Rectal smooth muscle tissue (tissue), 1 donor: ENCODE data around the gene ITGA6.

Experiments
- H3K27ac ChIP-seq: one replicate; pipeline ENCODE4 v1.7.0; 2013; ENCODE audit warnings: low read depth, low read length, inconsistent platforms
- H3K27me3 ChIP-seq: one replicate; pipeline ENCODE4 v1.7.0; 2013; ENCODE audit warnings: low read length; ENCODE audit not compliant: control insufficient read depth, insufficient read depth
- H3K36me3 ChIP-seq: one replicate; pipeline ENCODE4 v1.7.0; 2013; ENCODE audit warnings: low read length; ENCODE audit not compliant: control insufficient read depth, insufficient read depth
- H3K4me1 ChIP-seq: one replicate; pipeline ENCODE4 v1.7.0; 2013; ENCODE audit warnings: low read length; ENCODE audit not compliant: control insufficient read depth, insufficient read depth
- H3K4me3 ChIP-seq: one replicate; pipeline ENCODE4 v1.7.0; 2013; ENCODE audit warnings: low read length
- H3K9ac ChIP-seq: one replicate; pipeline ENCODE4 v1.7.0; 2013; ENCODE audit warnings: low read length

Gene ITGA6

DNA sequence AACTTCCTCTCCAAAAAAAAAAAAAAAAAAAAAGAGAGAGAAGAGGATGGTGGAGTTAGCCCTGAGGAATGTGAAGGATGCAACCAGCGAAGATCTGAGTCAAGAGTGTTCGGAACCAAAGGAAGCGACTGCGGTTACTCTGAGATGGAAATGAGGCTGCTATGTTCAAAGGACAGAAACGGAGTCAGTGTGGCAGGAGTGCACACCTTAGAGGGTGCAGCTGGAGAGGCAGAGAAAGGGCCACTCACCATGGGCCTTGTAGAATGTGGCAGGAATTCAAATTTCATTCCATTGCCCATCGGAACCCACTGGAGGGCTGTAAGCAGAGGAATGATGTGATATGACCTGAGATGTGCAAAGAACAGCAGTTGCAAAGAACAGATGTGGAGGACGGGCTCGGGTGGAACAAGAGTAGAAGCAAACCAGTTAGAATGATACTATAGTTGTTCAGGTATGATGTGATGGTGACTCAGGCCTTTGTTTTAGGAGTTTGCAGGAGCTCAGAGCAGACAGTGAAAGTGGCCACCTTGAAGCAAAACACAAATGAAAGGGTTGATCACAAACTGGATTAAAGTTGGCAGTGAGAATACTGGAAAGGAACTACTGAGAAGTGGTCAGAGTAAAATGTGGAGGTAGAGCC is 22.6 kb downstream of the ITGA6 start:
- Histone ChIP-seq H3K9ac (no peak overlapping the region), H3K36me3 (no peaks in the 10 kb centered on the region), H3K27me3 (no peaks in the 10 kb centered on the region), H3K4me3 (no peak overlapping the region), H3K4me1 (no peaks in the 10 kb centered on the region), H3K27ac (no peak overlapping the region)

- no peak overlapping the region for H3K4me3 ChIP-seq
- H3K4me1 ChIP-seq = no peaks in the 10 kb centered on the region
- no peak overlapping the region for H3K27ac ChIP-seq
- H3K36me3 ChIP-seq = no peaks in the 10 kb centered on the region
- no peaks in the 10 kb centered on the region for H3K27me3 ChIP-seq
- H3K9ac ChIP-seq = no peak overlapping the region
These were observed 24.5 kb downstream of the ITGA6 start for GRCh38 chr2:172451923-172452322.

DNA sequence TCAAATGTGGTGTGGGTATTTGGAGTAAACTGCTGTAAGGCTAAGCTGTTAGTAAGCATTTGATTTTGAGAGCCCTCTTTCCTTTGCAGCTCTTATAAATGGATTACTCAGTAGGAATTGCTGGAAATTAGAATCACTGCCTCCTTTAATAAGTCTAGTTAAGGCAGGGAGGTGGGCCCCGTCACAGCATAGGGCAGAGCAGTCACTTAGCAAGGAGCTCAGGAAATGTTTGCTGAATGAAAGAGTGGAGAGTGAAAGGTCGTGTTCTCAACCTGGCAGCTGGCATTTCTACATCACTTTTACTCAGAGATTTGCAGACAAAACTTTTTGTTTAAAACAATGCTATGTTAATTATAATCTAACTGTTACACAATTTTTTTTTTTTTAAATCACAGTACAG is 25.5 kb downstream of the ITGA6 start:
- Histone ChIP-seq H3K27ac (no peak overlapping the region), H3K27me3 (no peaks in the 10 kb centered on the region), H3K4me3 (no peak overlapping the region), H3K9ac (no peak overlapping the region), H3K4me1 (no peaks in the 10 kb centered on the region), H3K36me3 (no peaks in the 10 kb centered on the region)

GRCh38 chr2:172454404-172455120 is 27.2 kb downstream of the ITGA6 start:
- H3K4me1 ChIP-seq = no peaks in the 10 kb centered on the region
- H3K36me3 ChIP-seq = no peaks in the 10 kb centered on the region
- H3K27me3 ChIP-seq = no peaks in the 10 kb centered on the region
- H3K9ac ChIP-seq = no peak overlapping the region
- H3K4me3 ChIP-seq = no peak overlapping the region
- H3K27ac ChIP-seq = no peak overlapping the region

GRCh38 chr2:172455121-172455515 is 27.7 kb downstream of the ITGA6 start:
- H3K4me1 ChIP-seq = no peaks in the 10 kb centered on the region
- no peaks in the 10 kb centered on the region for H3K27me3 ChIP-seq
- no peak overlapping the region for H3K9ac ChIP-seq
- no peak overlapping the region for H3K27ac ChIP-seq
- no peak overlapping the region for H3K4me3 ChIP-seq
- no peaks in the 10 kb centered on the region for H3K36me3 ChIP-seq

GRCh38 chr2:172456002-172456401 is 28.6 kb downstream of the ITGA6 start:
- no peaks in the 10 kb centered on the region for H3K36me3 ChIP-seq
- no peaks in the 10 kb centered on the region for H3K4me1 ChIP-seq
- no peaks in the 10 kb centered on the region for H3K27me3 ChIP-seq
- H3K4me3 ChIP-seq = no peak overlapping the region
- no peak overlapping the region for H3K27ac ChIP-seq
- H3K9ac ChIP-seq = no peak overlapping the region

DNA sequence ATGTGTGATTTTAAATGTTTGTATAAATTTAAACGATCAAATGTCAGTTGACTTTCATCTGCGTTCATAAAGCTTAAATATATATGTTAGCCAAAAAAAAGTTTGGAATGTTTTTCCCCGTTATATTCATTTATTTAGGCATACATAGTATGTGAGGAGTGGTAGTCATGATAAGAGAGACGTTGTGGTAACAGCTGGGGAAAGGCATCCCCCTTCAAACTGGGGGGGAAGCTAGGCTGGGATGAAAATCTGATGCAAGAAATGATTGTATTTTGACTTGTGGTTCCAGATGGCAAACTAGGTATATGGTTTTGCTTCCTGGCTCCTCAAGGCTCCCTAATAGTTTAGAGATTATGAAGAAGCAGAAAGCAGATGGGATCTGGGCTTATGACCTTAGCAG is 30.1 kb downstream of the ITGA6 start:
- H3K36me3 ChIP-seq = no peaks in the 10 kb centered on the region
- no peak overlapping the region for H3K27ac ChIP-seq
- no peak overlapping the region for H3K9ac ChIP-seq
- H3K4me1 ChIP-seq = no peaks in the 10 kb centered on the region
- no peak overlapping the region for H3K4me3 ChIP-seq
- no peaks in the 10 kb centered on the region for H3K27me3 ChIP-seq

DNA sequence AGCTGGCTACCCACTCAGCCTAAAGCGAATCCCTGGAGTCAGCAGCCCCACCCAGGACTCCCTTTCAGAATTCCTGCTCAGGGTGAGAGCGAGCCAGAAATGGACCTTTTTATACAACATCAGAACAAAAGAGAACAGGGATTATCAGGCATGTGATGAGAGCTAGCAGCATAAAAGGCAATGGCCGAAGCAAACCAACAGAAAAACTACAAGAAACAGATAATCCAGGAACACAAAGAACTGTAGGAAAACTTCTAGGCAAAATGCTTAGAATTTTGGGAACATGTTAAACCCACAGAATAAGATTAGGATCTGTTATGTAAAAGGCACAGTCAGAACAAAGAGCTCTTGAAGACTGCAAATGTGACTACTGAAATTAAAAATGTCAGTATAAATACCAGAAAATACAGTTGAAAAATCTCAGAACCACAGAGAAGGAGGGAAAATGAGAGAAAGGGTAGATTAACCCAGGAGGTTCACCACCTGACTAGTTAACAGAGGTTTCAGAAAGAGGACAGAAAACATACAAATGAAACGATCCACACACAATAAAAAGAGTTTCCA is 31.3 kb downstream of the ITGA6 start:
- Histone ChIP-seq H3K9ac (no peak overlapping the region), H3K27me3 (no peaks in the 10 kb centered on the region), H3K27ac (no peak overlapping the region), H3K36me3 (no peaks in the 10 kb centered on the region), H3K4me3 (no peak overlapping the region), H3K4me1 (no peaks in the 10 kb centered on the region)

- Histone ChIP-seq H3K36me3 (no peaks in the 10 kb centered on the region), H3K4me3 (no peak overlapping the region), H3K27ac (no peak overlapping the region), H3K9ac (no peak overlapping the region), H3K27me3 (no peaks in the 10 kb centered on the region), H3K4me1 (no peaks in the 10 kb centered on the region)
These were observed 33.4 kb downstream of the ITGA6 start for GRCh38 chr2:172460780-172461201.

- no peak overlapping the region for H3K27ac ChIP-seq
- no peak overlapping the region for H3K9ac ChIP-seq
- no peaks in the 10 kb centered on the region for H3K27me3 ChIP-seq
- H3K4me3 ChIP-seq = peak overlapping the region; percentile 12
- no peaks in the 10 kb centered on the region for H3K36me3 ChIP-seq
- H3K4me1 ChIP-seq = no peaks in the 10 kb centered on the region
These were observed 34.4 kb downstream of the ITGA6 start for GRCh38 chr2:172461591-172462372.

DNA sequence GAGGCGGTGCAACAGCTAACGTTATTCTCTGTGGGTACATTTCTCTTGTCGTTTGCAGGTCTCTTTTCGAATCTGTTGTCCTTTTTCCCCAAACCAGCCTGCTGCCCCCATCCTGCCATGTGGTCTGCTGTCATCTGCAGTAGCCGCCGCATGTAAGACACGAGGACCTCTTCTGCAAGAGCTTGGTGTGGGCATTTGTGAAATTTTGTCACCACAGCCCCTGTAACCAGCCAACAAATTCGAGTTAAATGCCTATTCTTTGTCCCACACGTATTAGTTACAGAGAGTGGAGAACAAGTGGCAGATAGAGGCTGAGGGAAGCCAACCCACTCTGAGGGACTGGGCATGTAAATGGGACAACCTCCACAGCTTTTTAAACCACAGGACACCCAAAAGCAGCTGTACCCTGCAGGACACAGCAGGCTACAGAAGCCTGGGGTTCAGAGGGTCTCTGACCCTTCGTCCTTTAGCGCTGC is 35.0 kb downstream of the ITGA6 start:
- Histone ChIP-seq H3K36me3 (no peaks in the 10 kb centered on the region), H3K27me3 (no peaks in the 10 kb centered on the region), H3K27ac (no peak overlapping the region), H3K4me1 (no peaks in the 10 kb centered on the region), H3K9ac (no peak overlapping the region), H3K4me3 (peak overlapping the region; percentile 40)

DNA sequence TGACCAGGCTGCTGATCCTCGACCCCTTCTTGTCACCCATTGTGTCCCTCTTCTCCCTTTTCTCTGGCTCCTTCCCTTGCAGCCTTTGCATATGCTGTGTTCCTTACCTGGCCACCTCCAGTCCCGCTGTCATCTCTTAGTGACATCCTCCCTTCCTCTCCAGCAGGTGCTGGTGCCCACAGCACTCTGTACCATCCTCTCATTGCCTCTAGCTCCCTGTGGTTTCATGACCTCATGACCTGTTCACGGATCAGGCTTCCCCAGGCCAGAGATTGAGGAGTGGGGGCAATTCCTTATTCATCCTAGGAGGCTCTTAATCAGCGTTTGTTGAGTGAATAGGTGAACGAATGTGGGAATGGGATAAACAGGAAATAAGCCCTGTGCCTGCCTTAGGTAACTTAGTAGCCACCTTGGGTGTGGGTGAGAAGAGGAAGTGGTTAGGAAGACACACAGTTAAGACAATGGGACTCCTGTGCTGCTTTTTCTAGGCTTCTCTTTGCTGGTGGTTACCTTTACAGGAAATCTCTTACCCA is 35.5 kb downstream of the ITGA6 start:
- Histone ChIP-seq H3K36me3 (no peaks in the 10 kb centered on the region), H3K9ac (no peak overlapping the region), H3K4me3 (peak overlapping the region; percentile 40), H3K4me1 (no peaks in the 10 kb centered on the region), H3K27ac (no peak overlapping the region), H3K27me3 (no peaks in the 10 kb centered on the region)
